Caco-2 (cell line): Measurements from ENCODE around the gene MOCS2. TPM values are rescaled to one million over a fixed set of nuclear protein-coding genes. Genes with fewer than 3 reads are reported as not detected.

Source experiments
- BruUV-seq: library from RNA; stranded (reverse); fragments of 400-500 nt; replicated peaks from 2 replicates; lab custom pipeline; 2021; lab: Mats Ljungman, UMichigan
- CTCF ChIA-PET: fragments of 300-600 bp; sonication (Branson Sonifier 250); formaldehyde crosslinking; loops from one replicate; lab custom pipeline; 2022; ENCODE audit warnings: antibody characterized with exemption; lab: Charles Lee
- POLR2A ChIA-PET: fragments of 300-600 bp; sonication (Branson Sonifier 250); formaldehyde crosslinking; loops from one replicate; lab custom pipeline; 2022; ENCODE audit warnings: antibody characterized with exemption; lab: Charles Lee
- DNase-seq, 2 experiments: peaks; one replicate each; pipeline versions ENCODE4 v3.0.0 to v3.0.0-alpha.2; 2020 to 2022
- H3K27me3 ChIP-seq: replicated peaks from 2 replicates; pipeline ENCODE4 v1.6.0; 2011; ENCODE audit warnings: low read length; ENCODE audit not compliant: control insufficient read depth, insufficient read depth
- H3K36me3 ChIP-seq: 2 replicates; pipeline ENCODE4 v1.5.1; 2011; ENCODE audit warnings: low read length; ENCODE audit not compliant: control insufficient read depth, insufficient read depth
- H3K4me1 ChIP-seq: fragments of 250-450 bp; sonication (Bioruptor Pico); 2 replicates; pipeline ENCODE4 v1.5.1; 2020; ENCODE audit warnings: mild to moderate bottlenecking
- H3K4me3 ChIP-seq: 2 replicates; pipeline ENCODE4 v1.5.1; 2011; ENCODE audit warnings: low read depth, mild to moderate bottlenecking, control low read depth, low read length
- H3K9me3 ChIP-seq: fragments of 250-450 bp; sonication (Bioruptor Pico); 2 replicates; pipeline ENCODE4 v1.5.1; 2020; ENCODE audit warnings: mild to moderate bottlenecking, moderate library complexity
- H3K27ac Mint-ChIP-seq: one replicate; pipeline ENCODE4 v1.8.0; 2022; ENCODE audit warnings: mixed read lengths; ENCODE audit not compliant: unreplicated experiment
- H3K27me3 Mint-ChIP-seq: one replicate; pipeline ENCODE4 v1.8.0; 2022; ENCODE audit warnings: mixed read lengths; ENCODE audit not compliant: insufficient read depth, unreplicated experiment
- H3K36me3 Mint-ChIP-seq: one replicate; pipeline ENCODE4 v1.8.0; 2022; ENCODE audit warnings: mild to moderate bottlenecking, mixed read lengths; ENCODE audit not compliant: insufficient read depth, unreplicated experiment
- H3K4me1 Mint-ChIP-seq: one replicate; pipeline ENCODE4 v1.8.0; 2022; ENCODE audit warnings: low read depth, mixed read lengths; ENCODE audit not compliant: unreplicated experiment
- H3K4me3 Mint-ChIP-seq: one replicate; pipeline ENCODE4 v1.8.0; 2022; ENCODE audit warnings: mild to moderate bottlenecking, moderate library complexity, mixed read lengths; ENCODE audit not compliant: unreplicated experiment
- H3K9me3 Mint-ChIP-seq: one replicate; pipeline ENCODE4 v1.8.0; 2022; ENCODE audit warnings: mixed read lengths; ENCODE audit not compliant: unreplicated experiment
- intact Hi-C: fragments of 100-400 bp; cut with micrococcal nuclease; formaldehyde crosslinking; loops from one replicate; pipeline ENCODE4 v1.10.0; 2022; ENCODE audit not compliant: unreplicated experiment
- total RNA-seq: library from RNA; stranded (reverse); gene quantifications from 2 replicates; pipeline ENCODE4 v1.2.3, GENCODE V29; 2022
- TF ChIP-seq, protein P1 (sequence below), 2 experiments: fragments of 200-600 bp in 1 of 2; IDR thresholded peaks; 1 replicate in 1 of 2; 2 replicates in 1 of 2; pipeline versions ENCODE4 v1.5.1 to v1.8.0; 2011 to 2022; ENCODE audit warnings: antibody characterized with exemption in 1 of 2, control low read depth in 1 of 2, inconsistent platforms in 1 of 2, low read depth in 1 of 2, low read length in 1 of 2, mild to moderate bottlenecking in 1 of 2, moderate library complexity in 1 of 2; ENCODE audit not compliant: insufficient read depth in 1 of 2, severe bottlenecking in 1 of 2, unreplicated experiment in 1 of 2

MOCS2 gene
- total RNA-seq, 1 experiment from 2014 or later: 35.9 TPM

DNA sequence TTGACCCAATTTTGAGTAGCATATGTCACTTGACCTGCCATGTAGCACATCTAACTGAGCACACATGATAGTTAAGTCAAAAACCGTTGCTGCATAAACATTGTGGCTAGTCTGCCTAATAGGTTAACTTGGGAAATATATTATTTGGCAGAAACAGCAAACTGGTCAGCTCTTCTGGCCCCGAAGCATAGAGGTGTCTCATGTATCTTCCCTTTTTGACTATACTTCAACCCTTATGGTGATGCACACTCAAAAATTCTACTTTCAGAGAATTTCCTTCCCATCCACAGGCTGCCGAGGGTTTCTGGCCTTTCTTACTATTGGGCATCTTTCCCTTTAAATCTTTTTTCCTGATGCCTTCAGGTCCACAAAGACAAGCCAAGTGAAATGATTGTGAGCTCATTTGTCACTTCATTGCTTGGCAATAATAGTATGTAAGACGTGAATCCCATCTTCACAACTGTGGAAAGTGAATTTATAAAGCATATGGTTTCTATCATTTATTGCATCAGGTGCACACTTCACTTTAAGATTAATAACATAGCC, 41.2 kb downstream of the MOCS2 start:
- Mint-ChIP-seq H3K4me1 (no peaks in the 10 kb centered on the region), H3K27ac (no peak overlapping the region), H3K36me3 (peaks cover 27% of the 10 kb centered on the region), H3K4me3 (no peak overlapping the region), H3K27me3 (no peaks in the 10 kb centered on the region), H3K9me3 (no peaks in the 10 kb centered on the region)
- intact Hi-C loops: no loop called here
- no peaks in the 10 kb centered on the region for H3K4me1 ChIP-seq
- ChIA-PET CTCF (no interaction called here), POLR2A (no interaction called here)
- TF ChIP-seq, protein P1, sequence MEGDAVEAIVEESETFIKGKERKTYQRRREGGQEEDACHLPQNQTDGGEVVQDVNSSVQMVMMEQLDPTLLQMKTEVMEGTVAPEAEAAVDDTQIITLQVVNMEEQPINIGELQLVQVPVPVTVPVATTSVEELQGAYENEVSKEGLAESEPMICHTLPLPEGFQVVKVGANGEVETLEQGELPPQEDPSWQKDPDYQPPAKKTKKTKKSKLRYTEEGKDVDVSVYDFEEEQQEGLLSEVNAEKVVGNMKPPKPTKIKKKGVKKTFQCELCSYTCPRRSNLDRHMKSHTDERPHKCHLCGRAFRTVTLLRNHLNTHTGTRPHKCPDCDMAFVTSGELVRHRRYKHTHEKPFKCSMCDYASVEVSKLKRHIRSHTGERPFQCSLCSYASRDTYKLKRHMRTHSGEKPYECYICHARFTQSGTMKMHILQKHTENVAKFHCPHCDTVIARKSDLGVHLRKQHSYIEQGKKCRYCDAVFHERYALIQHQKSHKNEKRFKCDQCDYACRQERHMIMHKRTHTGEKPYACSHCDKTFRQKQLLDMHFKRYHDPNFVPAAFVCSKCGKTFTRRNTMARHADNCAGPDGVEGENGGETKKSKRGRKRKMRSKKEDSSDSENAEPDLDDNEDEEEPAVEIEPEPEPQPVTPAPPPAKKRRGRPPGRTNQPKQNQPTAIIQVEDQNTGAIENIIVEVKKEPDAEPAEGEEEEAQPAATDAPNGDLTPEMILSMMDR (IDR thresholded peaks at IDR 0.05; ENCODE audit: insufficient read depth in 1 of 2, low read depth in 1 of 2, low read length in 1 of 2, severe bottlenecking in 1 of 2, unreplicated experiment in 1 of 2): no peak
- H3K4me3 ChIP-seq: no peak overlapping the region
- H3K36me3 ChIP-seq: no peaks in the 10 kb centered on the region
- H3K9me3 ChIP-seq: no peaks in the 10 kb centered on the region
- no peaks in the 10 kb centered on the region for H3K27me3 ChIP-seq
- DNase-seq: no peak
- BruUV-seq: no TSS peak

DNA sequence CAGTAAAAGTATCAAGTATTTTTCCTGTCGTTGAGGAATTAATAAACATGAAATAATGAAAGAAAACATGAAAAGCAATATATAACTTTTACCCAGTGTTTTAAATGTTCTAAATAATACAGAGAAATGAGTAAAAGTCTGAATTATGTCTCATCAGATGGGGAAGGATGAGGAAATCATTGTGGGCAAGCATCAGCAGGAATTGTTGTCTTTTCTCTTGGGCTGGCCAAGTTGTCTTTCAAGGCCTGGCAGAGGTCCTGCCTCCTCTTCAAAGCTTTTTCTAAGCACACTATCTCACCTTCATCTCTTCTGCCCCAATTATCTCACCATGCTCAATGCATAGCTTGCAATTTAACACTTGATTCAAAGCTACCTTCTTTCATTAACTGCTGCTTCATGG, 41.9 kb downstream of the MOCS2 start:
- intact Hi-C loops: no loop called here
- DNase-seq: no peak
- H3K4me1 ChIP-seq: no peaks in the 10 kb centered on the region
- no peak overlapping the region for H3K27ac Mint-ChIP-seq
- H3K36me3 ChIP-seq: no peaks in the 10 kb centered on the region
- ChIA-PET CTCF (no interaction called here), POLR2A (no interaction called here)
- BruUV-seq: no TSS peak
- TF ChIP-seq, protein P1 (IDR thresholded peaks at IDR 0.05; ENCODE audit: insufficient read depth in 1 of 2, low read depth in 1 of 2, low read length in 1 of 2, severe bottlenecking in 1 of 2, unreplicated experiment in 1 of 2): no peak
- no peaks in the 10 kb centered on the region for H3K9me3 Mint-ChIP-seq
- H3K9me3 ChIP-seq: no peaks in the 10 kb centered on the region
- H3K4me3 Mint-ChIP-seq: no peak overlapping the region
- H3K27me3 ChIP-seq: no peaks in the 10 kb centered on the region
- H3K36me3 Mint-ChIP-seq: peaks cover 24% of the 10 kb centered on the region
- no peaks in the 10 kb centered on the region for H3K4me1 Mint-ChIP-seq
- no peak overlapping the region for H3K4me3 ChIP-seq
- H3K27me3 Mint-ChIP-seq: no peaks in the 10 kb centered on the region

DNA sequence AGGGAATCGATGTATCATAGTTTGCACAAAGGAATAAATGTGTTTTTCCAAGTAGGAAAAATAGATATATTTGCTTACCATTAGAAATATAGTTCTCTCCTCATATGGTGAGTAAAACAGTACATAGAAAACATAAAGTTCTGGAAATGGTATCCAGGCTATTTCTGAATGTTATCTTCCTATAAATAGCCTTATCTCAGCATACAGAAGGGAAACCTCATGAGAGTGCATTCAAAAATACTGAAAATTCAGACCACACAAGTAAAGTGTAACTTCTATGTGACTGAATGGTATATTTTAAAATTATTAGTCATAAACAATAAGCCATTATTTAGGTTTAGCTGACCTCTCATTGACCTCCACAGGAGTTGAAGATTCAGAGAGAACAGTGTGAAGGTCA, 43.5 kb downstream of the MOCS2 start:
- H3K9me3 Mint-ChIP-seq: no peaks in the 10 kb centered on the region
- H3K4me1 Mint-ChIP-seq: no peaks in the 10 kb centered on the region
- H3K27me3 Mint-ChIP-seq: no peaks in the 10 kb centered on the region
- ChIA-PET CTCF (no interaction called here), POLR2A (no interaction called here)
- intact Hi-C loops: no loop called here
- no peak overlapping the region for H3K4me3 ChIP-seq
- no peaks in the 10 kb centered on the region for H3K27me3 ChIP-seq
- no peak for DNase-seq
- H3K4me3 Mint-ChIP-seq: no peak overlapping the region
- TF ChIP-seq, protein P1 (IDR thresholded peaks at IDR 0.05; ENCODE audit: insufficient read depth in 1 of 2, low read depth in 1 of 2, low read length in 1 of 2, severe bottlenecking in 1 of 2, unreplicated experiment in 1 of 2): no peak
- H3K36me3 ChIP-seq: no peaks in the 10 kb centered on the region
- H3K4me1 ChIP-seq: no peaks in the 10 kb centered on the region
- H3K36me3 Mint-ChIP-seq: peaks cover 23% of the 10 kb centered on the region
- no peaks in the 10 kb centered on the region for H3K9me3 ChIP-seq
- H3K27ac Mint-ChIP-seq: no peak overlapping the region
- no TSS peak for BruUV-seq
